ENCODE data around the gene DTD1.

GRCh38 chr20:18811904-18812303, 224.1 kb downstream of the DTD1 start:
- TF ChIP-seq CTCF (IDR thresholded peaks at IDR 0.05) = no peak
- no peak for TF ChIP-seq EP300 (IDR thresholded peaks at IDR 0.05)
- TF ChIP-seq POLR2A (IDR thresholded peaks at IDR 0.05) = no peak
